Prostate gland (tissue), 2 donors: Measurements from ENCODE around the gene SLC12A5. TPM values are rescaled to one million over a fixed set of nuclear protein-coding genes. Genes with fewer than 3 reads are reported as not detected.
A peak's percentile ranks its signal among the peaks of the same experiment; 100 is the strongest.

Experiments used
- DNase-seq: peaks from one replicate; pipeline ENCODE4 v3.0.0-alpha.2; 2019; ENCODE audit warnings: low spot score
- H3K27ac ChIP-seq, 2 donors: fragments of 200-600 bp; sonication (generic); 2 replicates each; pipeline ENCODE4 v1.5.1; 2017 to 2019
- H3K27me3 ChIP-seq: fragments of 200-600 bp; sonication (generic); replicated peaks from 2 replicates; pipeline ENCODE4 v1.5.1; 2019; ENCODE audit not compliant: insufficient read depth
- H3K36me3 ChIP-seq, 2 donors: fragments of 200-600 bp; sonication (generic); 1 replicate in 1 of 2; 2 replicates in 1 of 2; pipeline versions ENCODE4 v1.5.1 to v1.8.1; 2017 to 2019
- H3K4me1 ChIP-seq: fragments of 200-600 bp; sonication (generic); replicated peaks from 2 replicates; pipeline ENCODE4 v1.5.1; 2019
- H3K4me3 ChIP-seq, 2 donors: fragments of 200-600 bp; sonication (generic); 2 replicates each; pipeline ENCODE4 v1.5.1; 2017 to 2019
- H3K9me3 ChIP-seq: fragments of 200-600 bp; sonication (generic); 2 replicates; pipeline ENCODE4 v1.5.1; 2017
- POLR2A ChIP-seq: fragments of 450-650 bp; IDR thresholded peaks from one replicate; pipeline ENCODE4 v1.6.1; 2016; ENCODE audit warnings: antibody characterized with exemption, mild to moderate bottlenecking
- POLR2AphosphoS5 ChIP-seq: sonication (generic); formaldehyde crosslinking; IDR thresholded peaks from one replicate; pipeline ENCODE4 v1.6.1; 2017; ENCODE audit warnings: antibody characterized with exemption
- WGBS: methylation state at CpG from one replicate; pipeline ENCODE4 v1.1.5; 2018; 5-methylcytosine and 5-hydroxymethylcytosine counted together
- intact Hi-C: fragments of 100-400 bp; cut with DNase I; formaldehyde crosslinking; loops from one replicate; pipeline ENCODE4 v1.14.2; 2022
- total RNA-seq, 2 donors: library from RNA; depleted of rRNA; stranded (reverse); fragments of >200 nt; gene quantifications; one replicate each; pipeline ENCODE4 v1.1.0, GENCODE V29; 2016
- TF ChIP-seq, protein P1 (sequence below), 4 experiments: fragments of 200-600 bp in 2 of 4; fragments of 450-650 bp in 2 of 4; sonication (generic) in 2 of 4; IDR thresholded peaks; 1 replicate in 3 of 4; 2 replicates in 1 of 4; pipeline ENCODE4 v1.5.1; 2016 to 2019; ENCODE audit warnings: antibody characterized with exemption in 4 of 4, mild to moderate bottlenecking in 2 of 4, moderate library complexity in 2 of 4

Gene SLC12A5
- total RNA-seq, 2 donors from 2014 or later = 3.6 TPM; not detected in 1

DNA sequence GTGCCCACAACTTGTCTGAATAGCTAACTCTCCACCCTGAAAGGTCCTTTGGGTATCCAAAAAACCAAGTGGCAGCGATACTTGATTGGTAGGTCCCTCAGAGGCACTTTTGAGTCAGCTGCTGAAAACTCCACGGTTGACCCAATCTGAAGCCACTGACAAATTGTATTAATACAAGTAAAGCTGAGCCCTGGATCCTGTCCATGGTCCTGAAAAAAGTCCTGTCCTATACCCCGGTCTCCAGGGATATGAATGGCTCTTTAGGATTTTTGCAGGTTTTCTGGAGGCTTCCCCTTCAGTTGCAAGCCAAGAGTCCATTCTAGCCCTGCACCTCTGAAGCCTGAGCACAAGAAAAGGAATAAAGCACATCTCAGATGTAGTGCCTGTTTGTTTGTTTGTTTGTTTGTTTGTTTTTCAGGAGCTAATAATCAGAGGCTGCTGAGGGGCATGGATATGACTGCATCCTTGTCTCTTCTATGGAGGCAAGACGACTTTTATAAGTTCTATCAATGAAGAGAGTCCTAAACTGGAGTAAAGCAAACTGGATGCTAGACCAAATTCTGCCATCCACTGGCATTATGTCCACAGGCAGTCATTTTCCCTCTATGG, 1.7 kb upstream of the SLC12A5 start:
- intact Hi-C loops = loop anchor here (10.0 kb wide), 1 partner anchor 57 kb away; the partner anchor contains the start of gene NCOA5
- no peaks in the 10 kb centered on the region for H3K9me3 ChIP-seq
- no peaks in the 10 kb centered on the region for H3K4me1 ChIP-seq
- no peak overlapping the region for H3K27ac ChIP-seq
- H3K36me3 ChIP-seq = no peaks in the 10 kb centered on the region
- H3K27me3 ChIP-seq = peaks cover 39% of the 10 kb centered on the region
- WGBS = 10% methylated on average over 4 of the region's 4 CpGs
- peak; percentile 32 for DNase-seq
- H3K4me3 ChIP-seq = no peak overlapping the region
- TF ChIP-seq, protein P1, sequence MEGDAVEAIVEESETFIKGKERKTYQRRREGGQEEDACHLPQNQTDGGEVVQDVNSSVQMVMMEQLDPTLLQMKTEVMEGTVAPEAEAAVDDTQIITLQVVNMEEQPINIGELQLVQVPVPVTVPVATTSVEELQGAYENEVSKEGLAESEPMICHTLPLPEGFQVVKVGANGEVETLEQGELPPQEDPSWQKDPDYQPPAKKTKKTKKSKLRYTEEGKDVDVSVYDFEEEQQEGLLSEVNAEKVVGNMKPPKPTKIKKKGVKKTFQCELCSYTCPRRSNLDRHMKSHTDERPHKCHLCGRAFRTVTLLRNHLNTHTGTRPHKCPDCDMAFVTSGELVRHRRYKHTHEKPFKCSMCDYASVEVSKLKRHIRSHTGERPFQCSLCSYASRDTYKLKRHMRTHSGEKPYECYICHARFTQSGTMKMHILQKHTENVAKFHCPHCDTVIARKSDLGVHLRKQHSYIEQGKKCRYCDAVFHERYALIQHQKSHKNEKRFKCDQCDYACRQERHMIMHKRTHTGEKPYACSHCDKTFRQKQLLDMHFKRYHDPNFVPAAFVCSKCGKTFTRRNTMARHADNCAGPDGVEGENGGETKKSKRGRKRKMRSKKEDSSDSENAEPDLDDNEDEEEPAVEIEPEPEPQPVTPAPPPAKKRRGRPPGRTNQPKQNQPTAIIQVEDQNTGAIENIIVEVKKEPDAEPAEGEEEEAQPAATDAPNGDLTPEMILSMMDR (IDR thresholded peaks at IDR 0.05) = no peak
- TF ChIP-seq POLR2A = no peak
- no peak for TF ChIP-seq POLR2AphosphoS5

DNA sequence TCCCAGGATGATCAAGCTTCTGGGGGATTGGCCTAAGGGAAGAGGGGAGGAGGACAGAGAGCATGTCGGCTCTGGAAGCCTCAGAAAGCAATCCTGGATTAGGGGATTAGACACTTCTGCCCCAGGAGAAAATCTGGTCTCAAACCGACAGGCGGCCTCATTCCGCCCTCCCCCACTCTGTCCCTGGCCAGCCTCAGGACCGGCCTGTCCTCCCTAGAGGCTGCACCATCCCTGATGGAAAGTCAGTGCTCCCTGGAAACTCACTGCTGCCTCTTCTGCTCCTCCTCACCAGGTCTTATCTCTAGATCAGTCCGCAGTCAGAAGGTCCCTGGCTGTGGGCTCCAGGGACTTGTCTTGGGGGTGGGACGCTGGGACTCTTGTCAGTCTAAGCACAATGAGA, 905 bp upstream of the SLC12A5 start:
- no peak for DNase-seq
- 62% methylated on average over 7 of the region's 7 CpGs for WGBS
- intact Hi-C loops = loop anchor here (10.0 kb wide), 1 partner anchor 57 kb away; the partner anchor contains the start of gene NCOA5
- no peak for TF ChIP-seq POLR2AphosphoS5
- Histone ChIP-seq H3K27ac (no peak overlapping the region), H3K9me3 (no peaks in the 10 kb centered on the region), H3K4me1 (no peaks in the 10 kb centered on the region), H3K4me3 (no peak overlapping the region), H3K36me3 (no peaks in the 10 kb centered on the region), H3K27me3 (peaks cover 43% of the 10 kb centered on the region)

DNA sequence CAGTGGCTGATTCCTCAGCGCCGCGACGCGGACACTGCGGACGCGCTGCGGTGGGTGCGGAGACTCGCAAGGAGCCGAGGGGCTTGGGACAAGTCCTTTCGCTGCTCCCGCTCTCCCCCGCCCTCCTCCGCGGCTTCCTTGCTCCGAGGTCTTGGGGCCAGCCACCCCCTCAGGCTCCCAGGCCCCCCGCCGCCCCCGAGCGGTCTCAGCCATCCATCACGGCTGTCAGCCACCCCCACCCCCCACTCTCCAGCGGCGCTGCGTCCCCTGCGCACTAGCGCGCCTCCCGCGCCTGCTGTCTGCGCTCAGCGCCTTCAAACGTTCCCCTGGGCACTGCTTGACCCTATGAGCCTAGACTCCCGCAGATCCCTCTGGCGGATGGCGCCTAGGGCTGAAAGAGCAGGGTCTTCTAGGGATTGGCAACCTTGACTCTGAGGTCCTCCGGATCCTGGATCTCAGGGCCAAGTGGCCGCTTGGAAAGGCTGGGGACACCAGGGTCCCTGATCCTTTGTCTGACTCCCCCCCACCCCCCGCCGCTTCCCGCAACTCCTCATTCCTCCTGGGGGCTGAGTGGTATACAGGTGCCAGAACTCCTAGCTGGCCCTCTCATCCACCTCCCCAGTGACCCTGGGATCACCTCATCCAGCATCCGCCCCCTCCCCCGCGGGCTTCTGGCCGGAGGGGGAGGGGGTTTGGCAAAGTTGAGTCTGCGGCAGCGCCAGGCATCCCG, 1.4 kb downstream of the SLC12A5 start:
- no peak for DNase-seq
- WGBS = 12% methylated on average over 36 of the region's 49 CpGs
- H3K27me3 ChIP-seq = peaks cover 53% of the 10 kb centered on the region

DNA sequence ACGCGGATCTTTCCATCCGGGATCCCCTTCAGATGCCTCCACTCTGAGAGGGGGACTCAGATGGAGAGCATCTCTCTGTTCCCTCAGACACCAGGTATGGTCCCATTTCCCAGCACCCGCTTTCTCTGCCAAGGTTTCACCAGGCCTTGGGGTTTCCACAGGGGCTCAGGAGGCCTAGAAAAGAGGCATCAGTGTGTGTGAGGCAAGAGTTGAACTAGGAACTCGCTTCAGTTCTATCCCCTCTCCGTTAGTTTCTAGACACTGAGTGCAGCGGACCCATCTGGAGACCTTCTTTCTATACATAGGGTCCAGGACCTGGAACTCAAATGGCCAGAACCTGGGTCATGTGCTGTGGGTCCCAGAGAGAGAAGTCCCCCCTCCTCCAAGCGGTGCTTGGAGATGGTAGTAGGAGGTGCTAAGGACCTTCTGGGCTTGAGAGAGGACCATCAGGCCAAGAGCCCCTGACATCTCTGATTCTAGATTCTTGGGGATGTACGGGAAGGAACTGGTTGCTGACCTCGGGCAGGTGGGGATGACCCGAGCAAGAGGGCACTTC, 2.1 kb downstream of the SLC12A5 start:
- H3K4me1 ChIP-seq = no peaks in the 10 kb centered on the region
- intact Hi-C loops = no loop called here
- H3K4me3 ChIP-seq = no peak overlapping the region
- H3K9me3 ChIP-seq = no peaks in the 10 kb centered on the region
- H3K27ac ChIP-seq = no peak overlapping the region
- 21% methylated on average over 11 of the region's 11 CpGs for WGBS
- DNase-seq = no peak
- H3K27me3 ChIP-seq = peaks cover 50% of the 10 kb centered on the region
- no peaks in the 10 kb centered on the region for H3K36me3 ChIP-seq
- TF ChIP-seq POLR2A = no peak
- no peak for TF ChIP-seq POLR2AphosphoS5
- TF ChIP-seq, protein P1 (IDR thresholded peaks at IDR 0.05) = no peak

More for the DNA sequence above, 1.4 kb downstream of the SLC12A5 start:
- no peaks in the 10 kb centered on the region for H3K9me3 ChIP-seq
- H3K27ac ChIP-seq = no peak overlapping the region
- TF ChIP-seq POLR2A (no peak), POLR2AphosphoS5 (no peak)
- TF ChIP-seq, protein P1 (IDR thresholded peaks at IDR 0.05) = no peak
- intact Hi-C loops = no loop called here
- H3K36me3 ChIP-seq = no peaks in the 10 kb centered on the region
- no peaks in the 10 kb centered on the region for H3K4me1 ChIP-seq
- H3K4me3 ChIP-seq = no peak overlapping the region

DNA sequence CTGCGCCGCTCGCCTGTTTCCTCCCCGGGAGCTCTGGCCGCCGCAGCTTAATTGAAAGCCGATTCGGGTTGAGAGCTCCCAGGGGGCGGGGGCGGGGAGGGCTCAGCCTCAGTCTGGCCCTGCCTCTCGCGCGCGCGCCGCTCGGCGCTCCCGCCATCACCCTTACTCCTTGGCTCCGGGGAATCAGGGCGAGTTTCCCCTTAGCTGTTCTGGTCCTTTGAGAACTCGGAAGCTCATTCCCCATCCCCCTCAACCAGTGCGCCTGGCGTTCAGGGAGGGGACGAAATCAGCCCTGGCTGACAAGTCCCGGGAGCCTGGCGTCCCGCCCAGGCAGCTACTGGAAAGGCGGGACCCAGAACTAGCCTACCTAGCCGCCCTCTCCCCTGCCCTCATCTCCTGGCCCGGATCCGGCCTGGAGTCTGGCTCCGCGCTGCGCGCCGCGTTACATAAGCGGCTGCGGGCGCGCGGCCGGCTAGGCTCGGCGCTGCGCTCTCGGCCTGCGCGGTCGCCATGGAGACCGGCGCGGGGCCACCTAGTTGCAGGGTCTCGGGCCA, 2.8 kb downstream of the SLC12A5 start:
- WGBS = 1% methylated on average over 26 of the region's 55 CpGs
- H3K36me3 ChIP-seq = no peaks in the 10 kb centered on the region
- DNase-seq = no peak
- intact Hi-C loops = no loop called here
- no peak overlapping the region for H3K27ac ChIP-seq
- no peaks in the 10 kb centered on the region for H3K4me1 ChIP-seq
- peaks cover 50% of the 10 kb centered on the region for H3K27me3 ChIP-seq
- H3K4me3 ChIP-seq = peak overlapping the region in 1 of 2 donors; percentile 9
- TF ChIP-seq POLR2AphosphoS5 (no peak), POLR2A (no peak)
- TF ChIP-seq, protein P1 (IDR thresholded peaks at IDR 0.05) = no peak
- H3K9me3 ChIP-seq = no peaks in the 10 kb centered on the region
